NCI-H2227 (cell line): ENCODE data around the gene FFAR1.

Experiments
- DNase-seq: peaks from one replicate; lab custom pipeline; 2025; ENCODE audit not compliant: unreplicated experiment; lab: John Stamatoyannopoulos, UW

The FFAR1 gene

GRCh38 chr19:35314858-35315470 is 32.7 kb upstream of the FFAR1 start:
- DNase-seq = no peak

DNA sequence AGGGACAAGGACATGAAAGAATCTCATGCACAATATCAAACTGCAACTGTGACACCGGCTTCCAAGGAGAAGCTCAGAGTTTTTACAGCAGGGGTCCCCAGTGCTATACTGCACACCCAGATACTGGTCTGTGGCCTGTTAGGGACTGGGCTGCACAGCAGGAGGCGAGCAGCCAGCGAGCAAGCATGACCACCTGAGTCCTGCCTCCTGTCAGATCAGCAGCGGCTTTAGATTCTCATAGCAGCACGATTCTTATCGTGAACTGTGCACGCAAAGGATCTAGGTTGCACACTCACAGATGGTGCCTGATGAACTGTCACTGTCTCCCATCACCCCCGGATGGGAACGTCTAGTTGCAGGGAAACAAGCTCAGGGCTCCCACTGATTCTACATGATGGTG is 31.8 kb upstream of the FFAR1 start:
- DNase-seq = peak; percentile 69

DNA sequence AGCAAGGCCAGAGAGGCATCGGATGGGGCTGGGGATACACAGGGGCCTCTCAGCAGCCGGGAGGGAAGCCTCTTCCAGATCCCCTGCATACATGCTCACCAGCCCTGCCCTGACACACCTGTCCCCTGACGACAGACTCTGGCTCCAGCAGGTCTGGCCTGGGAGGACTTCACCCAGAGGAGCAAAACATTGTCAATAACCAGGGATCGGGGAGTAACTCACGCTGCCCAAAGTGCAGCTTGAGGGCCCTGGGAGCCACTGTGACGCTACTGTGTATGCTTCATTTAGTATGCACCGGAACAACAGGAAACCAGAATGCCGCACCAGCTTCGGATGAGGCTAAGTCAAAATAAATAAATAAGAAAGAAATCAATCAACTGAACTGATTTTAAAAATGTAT is 31.1 kb upstream of the FFAR1 start:
- DNase-seq = no peak

DNA sequence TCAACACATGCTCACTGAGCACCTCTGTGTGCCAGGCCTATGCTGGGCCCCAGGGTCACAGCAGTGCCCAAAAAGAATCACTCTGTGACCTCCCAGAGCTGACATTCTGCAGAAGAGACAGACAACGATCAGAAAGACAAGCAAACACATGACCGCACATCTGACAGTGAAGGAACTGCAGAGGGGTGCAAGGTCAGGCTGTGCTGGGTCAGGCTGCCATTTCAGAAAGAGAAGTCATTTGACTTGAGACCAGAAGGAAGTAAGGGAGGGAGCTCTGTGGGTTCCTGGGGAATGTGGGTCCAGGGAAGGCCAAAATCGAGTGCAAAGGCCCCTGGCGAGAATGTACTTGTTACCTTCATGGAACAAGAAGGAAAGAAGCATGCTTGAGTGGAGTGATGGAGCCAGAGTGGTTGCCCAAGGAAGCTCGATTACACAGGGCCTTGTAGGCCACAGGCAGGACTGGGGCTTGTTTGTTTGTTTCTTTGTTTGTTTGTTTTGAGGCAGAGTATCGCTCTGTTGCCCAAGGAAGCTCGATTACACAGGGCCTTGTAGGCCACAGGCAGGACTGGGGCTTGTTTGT is 30.1 kb upstream of the FFAR1 start:
- DNase-seq = no peak

DNA sequence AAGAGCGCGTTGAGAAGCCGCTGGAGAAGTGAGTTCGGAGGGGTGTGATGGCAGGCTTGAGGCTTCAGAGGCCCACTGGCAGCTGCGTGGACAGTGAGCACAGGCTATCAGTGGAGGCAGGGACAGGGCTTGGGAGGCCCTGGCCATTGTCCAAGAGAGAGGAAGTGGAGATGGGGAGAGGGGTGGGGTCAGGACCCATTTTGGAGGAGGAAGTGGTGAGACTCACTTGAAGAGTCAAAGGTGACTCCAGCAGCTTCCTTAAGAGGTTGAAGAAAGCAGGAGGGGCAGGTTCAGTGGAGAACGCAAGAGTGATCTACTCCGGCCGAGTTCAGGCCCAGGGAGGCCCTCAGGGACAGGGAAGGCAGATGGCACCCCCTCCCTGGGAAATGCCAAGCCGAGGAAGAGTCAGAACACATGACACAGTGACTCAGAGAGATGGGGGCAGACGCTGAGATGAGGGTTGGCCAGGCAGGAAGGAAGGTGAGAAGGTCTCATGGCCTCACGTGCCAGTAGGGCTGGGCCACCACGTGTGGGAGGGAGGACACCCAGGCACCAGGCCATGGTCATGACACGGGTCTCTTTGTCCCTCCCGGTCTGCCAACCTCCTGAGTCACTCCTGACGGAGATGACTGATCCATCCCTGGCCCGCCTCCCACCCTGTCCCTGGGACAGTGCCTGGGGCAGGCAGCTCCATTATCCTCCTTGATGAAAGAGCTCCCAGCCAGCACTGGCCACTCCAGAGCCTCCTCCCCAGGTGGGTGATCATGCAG is 28.8 kb upstream of the FFAR1 start:
- DNase-seq = no peak

DNA sequence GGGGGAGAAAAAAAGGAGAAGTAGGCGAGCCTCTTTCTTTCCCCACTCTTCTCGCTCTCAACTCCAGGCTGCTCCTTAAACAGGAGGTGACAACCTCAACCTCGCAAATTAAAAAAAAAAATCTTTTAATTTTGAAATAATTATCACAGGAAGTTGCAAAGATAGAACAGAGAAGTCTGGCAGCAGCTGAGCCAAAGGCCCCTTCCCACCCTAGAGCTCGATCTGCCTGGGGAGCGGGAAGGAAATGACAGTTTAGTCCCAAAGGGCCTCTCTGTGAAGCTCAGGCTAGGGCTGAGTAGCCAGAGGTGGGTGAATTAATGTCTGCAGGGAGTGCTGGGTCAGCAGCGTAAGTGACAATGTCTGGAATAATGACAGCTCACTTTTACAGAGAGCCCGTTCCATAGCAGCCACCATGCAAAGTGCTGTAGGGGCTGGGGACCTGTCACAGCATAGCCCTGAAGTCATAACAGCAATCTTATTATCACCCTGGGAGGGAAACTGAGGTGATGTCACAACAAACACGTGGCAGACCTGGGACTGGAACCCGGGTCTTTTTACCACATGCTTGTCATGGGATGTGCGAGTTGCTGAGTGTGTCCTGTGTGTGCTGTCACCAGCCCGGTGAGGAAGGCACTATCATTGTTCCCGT is 27.5 kb upstream of the FFAR1 start:
- DNase-seq = peak; percentile 67

- DNase-seq = no peak
Observed at GRCh38 chr19:35321291-35321690, 26.4 kb upstream of the FFAR1 start.

- no peak for DNase-seq
Observed at GRCh38 chr19:35322014-35322413, 25.7 kb upstream of the FFAR1 start.

DNA sequence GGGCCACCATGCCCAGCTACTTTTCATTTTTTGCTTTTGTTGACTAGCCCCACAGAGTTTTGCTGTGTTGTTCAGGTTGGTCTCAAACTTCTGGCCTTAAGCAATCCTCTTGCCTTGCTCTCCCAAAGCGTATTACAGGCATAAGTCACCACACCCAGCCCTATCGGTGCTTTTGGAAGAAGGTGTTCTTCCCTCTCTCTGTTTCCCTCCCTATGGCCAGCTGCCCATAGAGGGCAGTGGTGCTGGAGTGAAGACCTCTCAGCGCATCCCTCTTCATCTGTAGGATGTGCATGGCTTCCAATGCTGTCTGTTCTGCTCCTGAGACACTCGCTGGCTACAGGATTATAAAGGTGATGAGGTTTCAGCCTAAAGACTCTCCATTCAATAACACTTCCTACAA is 20.1 kb upstream of the FFAR1 start:
- DNase-seq = no peak

- DNase-seq = no peak
Observed at GRCh38 chr19:35328851-35329285, 18.8 kb upstream of the FFAR1 start, which contains the start of gene CD22. Gene CD22 (plus strand): TSS chr19:35329187. CDS start chr19:35332041, 2,854 bp downstream.

DNA sequence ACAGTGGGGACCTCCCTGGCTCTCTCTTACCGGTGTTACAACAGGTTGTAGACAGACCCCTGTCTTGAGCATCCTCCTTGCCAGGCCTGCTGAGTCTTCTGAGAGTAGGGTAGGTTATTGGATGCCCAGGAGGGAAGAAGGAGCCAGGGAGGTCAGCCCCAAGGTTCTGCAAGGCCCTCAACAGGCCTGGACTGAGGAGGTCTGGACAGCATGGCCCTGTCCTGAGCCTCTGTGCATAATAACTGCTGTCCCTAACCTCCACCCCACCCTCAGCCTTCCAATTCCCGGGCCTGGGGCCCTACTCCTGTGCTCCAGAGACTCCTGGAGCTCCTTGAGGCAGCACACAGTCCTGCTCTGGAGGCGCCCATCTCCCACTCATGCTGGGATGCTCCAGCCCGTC is 18.4 kb upstream of the FFAR1 start:
- no peak for DNase-seq

DNA sequence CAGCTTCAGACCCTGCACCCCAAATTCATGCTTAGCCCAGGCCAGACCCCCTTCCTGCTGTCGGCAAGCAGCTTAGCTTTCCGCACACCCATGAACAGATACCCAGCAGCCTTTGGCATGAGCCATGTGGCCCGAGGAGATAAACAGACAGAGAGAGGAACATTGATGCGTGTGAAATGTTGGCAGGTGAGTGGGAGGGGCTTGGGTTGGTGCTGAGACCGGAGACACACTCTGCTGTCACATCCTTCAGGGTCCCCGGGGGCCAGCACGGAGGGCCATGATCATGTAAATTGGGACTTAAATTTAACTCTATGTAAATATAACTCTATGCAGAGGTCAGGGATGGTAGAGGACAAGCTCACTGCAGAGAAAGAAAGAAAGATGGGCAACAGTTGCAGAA is 17.2 kb upstream of the FFAR1 start:
- DNase-seq = no peak

- no peak for DNase-seq
Observed at GRCh38 chr19:35331551-35332214, 16.0 kb upstream of the FFAR1 start.

DNA sequence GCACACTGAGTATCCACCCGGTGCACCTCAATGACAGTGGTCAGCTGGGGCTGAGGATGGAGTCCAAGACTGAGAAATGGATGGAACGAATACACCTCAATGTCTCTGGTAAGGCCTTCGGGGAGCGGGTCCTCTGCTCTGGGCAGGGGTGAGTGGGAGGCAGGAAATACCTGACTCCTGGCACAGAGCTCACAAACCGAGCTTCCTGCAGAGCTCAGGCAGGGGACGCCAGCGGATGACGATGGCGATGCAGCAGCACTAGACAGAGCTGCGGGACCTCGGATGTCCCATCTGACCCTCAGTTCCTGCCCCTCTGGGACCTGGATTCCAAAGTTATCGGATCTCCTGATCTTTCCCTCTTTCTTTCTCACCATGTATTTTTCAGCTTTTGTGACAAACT is 14.9 kb upstream of the FFAR1 start:
- no peak for DNase-seq

DNA sequence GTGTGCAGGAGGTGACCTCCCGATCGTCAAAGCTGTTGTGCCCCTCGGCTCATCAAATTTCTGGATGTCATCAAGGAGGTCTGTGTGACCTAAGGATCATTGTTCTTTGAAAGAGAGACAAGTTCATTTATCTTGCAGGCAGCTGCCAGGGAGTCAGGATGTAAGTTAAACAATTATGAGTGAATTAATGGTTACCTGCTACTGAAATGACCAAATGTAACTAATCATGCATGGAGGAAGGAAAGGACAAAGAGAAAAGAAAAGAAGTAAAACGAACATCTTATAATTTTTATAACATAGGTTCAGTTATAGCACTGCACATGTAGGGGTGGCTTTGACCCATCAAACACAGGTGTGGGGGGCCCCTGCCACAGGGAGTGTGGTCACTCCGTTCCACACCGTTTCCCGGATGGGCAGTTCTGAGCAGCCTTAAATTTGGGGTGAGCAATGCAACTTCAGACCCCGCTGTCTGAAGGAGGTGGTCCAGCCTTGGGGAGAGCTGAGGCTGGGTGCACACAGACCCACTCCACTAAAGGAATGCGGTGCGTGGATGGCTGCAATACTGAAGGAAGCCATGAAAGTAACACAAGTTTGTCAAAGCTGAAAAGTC is 13.5 kb upstream of the FFAR1 start:
- DNase-seq = no peak

GRCh38 chr19:35336166-35336955 is 11.3 kb upstream of the FFAR1 start:
- no peak for DNase-seq

GRCh38 chr19:35337097-35337983 is 10.4 kb upstream of the FFAR1 start:
- DNase-seq = no peak

DNA sequence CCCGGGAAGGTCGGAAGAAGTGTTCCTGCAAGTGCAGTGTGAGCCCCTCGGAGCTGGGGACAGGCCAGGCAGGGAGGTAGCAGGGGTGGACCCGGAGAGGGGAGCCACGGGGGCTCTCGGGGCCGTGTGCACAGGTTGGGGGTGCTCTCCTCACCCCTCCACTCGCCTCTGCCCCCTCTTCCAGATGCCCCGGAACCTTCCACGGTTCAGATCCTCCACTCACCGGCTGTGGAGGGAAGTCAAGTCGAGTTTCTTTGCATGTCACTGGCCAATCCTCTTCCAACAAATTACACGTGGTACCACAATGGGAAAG is 9.8 kb upstream of the FFAR1 start:
- DNase-seq = no peak

DNA sequence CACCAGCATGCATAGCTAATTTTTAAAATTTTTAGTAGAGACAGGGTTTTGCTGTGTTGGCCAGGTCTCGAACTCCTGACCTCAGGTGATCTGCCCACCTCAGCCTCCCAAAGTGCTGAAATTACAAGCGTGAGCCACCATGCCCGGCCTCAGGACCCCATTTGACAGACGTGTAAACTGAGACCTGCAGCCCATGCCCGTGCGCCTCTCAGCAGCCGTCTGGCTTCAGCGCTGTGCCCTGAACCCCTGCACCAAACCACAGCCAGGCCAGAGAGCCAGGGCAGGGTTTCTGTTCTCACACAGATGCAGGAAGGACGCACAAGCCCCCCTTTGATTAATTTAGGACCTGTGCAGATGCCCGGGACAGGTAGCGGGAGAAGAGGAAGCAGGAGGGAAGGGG is 7.3 kb upstream of the FFAR1 start:
- no peak for DNase-seq
